AG04449 (cell line): ENCODE measurements around the gene RAB3A.
A peak's percentile ranks its signal among the peaks of the same experiment; 100 is the strongest.

ENCODE experiments used
- CTCF ChIA-PET: fragments of 350-600 bp; formaldehyde crosslinking; extraction: SDS; loops from one replicate; lab custom pipeline; 2021; ENCODE audit warnings: antibody characterized with exemption; lab: Yijun Ruan, JAX
- POLR2A ChIA-PET: fragments of 400-600, 350-600 bp; formaldehyde crosslinking; extraction: SDS; loops from one replicate; lab custom pipeline; 2020; ENCODE audit warnings: antibody characterized with exemption, inconsistent platforms; lab: Yijun Ruan, JAX
- DNase-seq: peaks from one replicate; pipeline ENCODE4 v3.0.0-alpha.2; 2010; ENCODE audit warnings: low read depth, low spot score
- H3K4me3 ChIP-seq: 2 replicates; pipeline ENCODE4 v1.5.1; 2011; ENCODE audit warnings: low read depth, mild to moderate bottlenecking, control low read depth, low read length
- CTCF ChIP-seq: IDR thresholded peaks from one replicate; pipeline ENCODE4 v1.5.1; 2011; ENCODE audit warnings: mild to moderate bottlenecking, moderate library complexity, low read length, control low read depth, inconsistent platforms; ENCODE audit not compliant: insufficient read depth; ENCODE audit errors: missing control alignments

RAB3A gene

GRCh38 chr19:18165794-18166544 is 37.9 kb downstream of the RAB3A start:
- no peak for TF ChIP-seq CTCF
- ChIA-PET POLR2A (no interaction called here), CTCF (interaction anchor here (6.2 to 6.8 kb wide), 2 partner anchors 54 to 87 kb away, joined by 50 to 52 read pairs; a partner anchor contains a TSS)
- DNase-seq, result no peak
- no peak overlapping the region for H3K4me3 ChIP-seq

- TF ChIP-seq CTCF, result no peak
- H3K4me3 ChIP-seq, result no peak overlapping the region
- POLR2A ChIA-PET, result no interaction called here
- CTCF ChIA-PET, result interaction anchor here (0.8 to 6.8 kb wide), 12 partner anchors 8 to 129 kb away, joined by 3 to 52 read pairs (median 4); partner anchors contain the start of genes IFI30 and PIK3R2
- DNase-seq, result no peak
Measured at GRCh38 chr19:18164072-18164471, 39.8 kb downstream of the RAB3A start.

GRCh38 chr19:18161636-18162002 is 42.2 kb downstream of the RAB3A start:
- no peak for DNase-seq
- POLR2A ChIA-PET, result no interaction called here
- no peak for TF ChIP-seq CTCF
- CTCF ChIA-PET, result interaction anchor here (0.9 to 5.0 kb wide), 24 partner anchors 9 to 165 kb away, joined by 3 to 66 read pairs (median 6); partner anchors contain the start of genes IFI30, MPV17L2 and PIK3R2
- no peak overlapping the region for H3K4me3 ChIP-seq

- DNase-seq, result no peak
- TF ChIP-seq CTCF, result peak; percentile 55
- H3K4me3 ChIP-seq, result peak overlapping the region; percentile 27
- ChIA-PET CTCF (interaction anchor here (0.6 to 5.0 kb wide), 36 partner anchors 8 to 166 kb away, joined by 3 to 66 read pairs (median 5); partner anchors contain the start of genes IFI30, MPV17L2 and PIK3R2), POLR2A (no interaction called here)
Measured at GRCh38 chr19:18160971-18161635, 42.7 kb downstream of the RAB3A start.

GRCh38 chr19:18160493-18160970 is 43.3 kb downstream of the RAB3A start:
- peak overlapping the region; percentile 27 for H3K4me3 ChIP-seq
- DNase-seq, result no peak
- ChIA-PET CTCF (interaction anchor here (0.6 to 5.0 kb wide), 29 partner anchors 8 to 161 kb away, joined by 3 to 66 read pairs (median 6); partner anchors contain the start of genes IFI30, MPV17L2 and PIK3R2), POLR2A (no interaction called here)
- TF ChIP-seq CTCF, result no peak
